GM12891 (cell line): Measurements from ENCODE around the gene C4A.

Experiments
- PAX5 ChIP-seq: IDR thresholded peaks from 2 replicates; pipeline ENCODE4 v1.6.1; 2011; ENCODE audit warnings: low read length, moderate library complexity, mild to moderate bottlenecking; ENCODE audit not compliant: insufficient read depth, severe bottlenecking
- POLR2A ChIP-seq: IDR thresholded peaks from 2 replicates; pipeline ENCODE4 v1.6.1; 2011; ENCODE audit warnings: low read depth, low read length, control low read depth
- POLR2AphosphoS5 ChIP-seq: IDR thresholded peaks from 2 replicates; pipeline ENCODE4 v1.6.1; 2011; ENCODE audit warnings: low read depth, low read length, control low read depth
- POU2F2 ChIP-seq: IDR thresholded peaks from 2 replicates; pipeline ENCODE4 v1.6.1; 2011; ENCODE audit warnings: low read depth, mild to moderate bottlenecking, control low read depth, low read length, moderate library complexity
- SPI1 ChIP-seq: IDR thresholded peaks from 2 replicates; pipeline ENCODE4 v1.6.1; 2011; ENCODE audit warnings: low read depth, low read length, control low read depth
- TAF1 ChIP-seq: IDR thresholded peaks from 2 replicates; pipeline ENCODE4 v1.6.1; 2011; ENCODE audit warnings: low read depth, low read length, control low read depth

DNA sequence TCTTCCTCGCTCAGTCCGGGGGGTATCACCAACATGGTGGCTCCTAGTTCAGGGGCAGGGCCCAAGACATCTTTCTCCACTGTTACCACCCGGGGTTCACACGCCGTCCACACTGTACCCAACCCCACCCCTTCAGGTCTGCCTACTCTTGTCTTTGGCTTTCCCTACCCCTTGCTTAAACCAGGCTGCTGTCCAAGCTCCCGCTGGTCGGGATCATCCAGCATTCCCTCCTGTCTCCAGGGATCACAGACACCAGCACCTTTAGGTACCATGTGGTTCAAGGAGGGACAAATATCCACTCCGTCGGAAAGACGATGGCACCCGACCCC lies 23.5 kb upstream of the C4A start:
- no peak for TF ChIP-seq TAF1
- TF ChIP-seq POLR2AphosphoS5: no peak
- no peak for TF ChIP-seq POLR2A
- no peak for TF ChIP-seq SPI1
- no peak for TF ChIP-seq PAX5
- no peak for TF ChIP-seq POU2F2
